GM12878 (cell line): ENCODE data around the gene ENTREP3. TPM values are rescaled to one million over a fixed set of nuclear protein-coding genes. Genes with fewer than 3 reads are reported as not detected.
A peak's percentile ranks its signal among the peaks of the same experiment; 100 is the strongest.
"Not testable (repeated sequence)": the region's sequence is repeated elsewhere in the genome, so short reads cannot be mapped to it uniquely, and the experiment has no call there.

Experiments
- ATAC-seq: fragments of 200-7000 bp; cut with Tn5 transposase; 3 replicates; pipeline ENCODE4 v1.9.1; 2020; ENCODE audit warnings: mild to moderate bottlenecking, moderate library complexity
- BruUV-seq: library from RNA; stranded (reverse); fragments of 400-500 nt; replicated peaks from 2 replicates; lab custom pipeline; 2021; lab: Mats Ljungman, UMichigan
- CTCF ChIA-PET: fragments of 300-600 bp; sonication (Branson Sonifier 250); formaldehyde crosslinking; extraction: SDS; loops from one replicate; lab custom pipeline; 2021; ENCODE audit warnings: inconsistent platforms; lab: Yijun Ruan, JAX
- POLR2A ChIA-PET: fragments of 350-600 bp; formaldehyde crosslinking; extraction: SDS; loops from one replicate; lab custom pipeline; 2021; ENCODE audit warnings: inconsistent platforms; lab: Charles Lee
- RAD21 ChIA-PET: fragments of 300-600 bp; sonication (Branson Sonifier 250); formaldehyde crosslinking; loops from one replicate; lab custom pipeline; 2023; ENCODE audit warnings: antibody characterized with exemption; ENCODE audit not compliant: unreplicated experiment; lab: Charles Lee
- SMC1A ChIA-PET: fragments of 300-600 bp; sonication (Branson Sonifier 250); formaldehyde crosslinking; loops from one replicate; lab custom pipeline; 2023; ENCODE audit not compliant: unreplicated experiment, uncharacterized antibody; lab: Charles Lee
- DNase-seq: peaks from one replicate; pipeline ENCODE4 v3.0.0-alpha.2; 2011; ENCODE audit warnings: low read depth, low spot score
- FAIRE-seq: peaks from 3 replicates; lab custom pipeline; 2011; peaks lifted over from hg19 to GRCh38; lab: Jason Lieb, UNC
- H2AFZ ChIP-seq: 2 replicates; pipeline ENCODE4 v1.6.0; 2011; ENCODE audit warnings: low read depth, low read length, control low read depth; ENCODE audit not compliant: control insufficient read depth
- H3K27ac ChIP-seq: 2 replicates; pipeline ENCODE4 v1.5.1; 2011; ENCODE audit warnings: control low read depth; ENCODE audit not compliant: control insufficient read depth, insufficient read depth
- H3K27me3 ChIP-seq, 2 experiments: replicated peaks in 1 of 2; 2 replicates each; pipeline versions ENCODE4 v1.6.0 to v1.6.1; 2011; ENCODE audit warnings: low read length in 1 of 2; ENCODE audit not compliant: control insufficient read depth in 2 of 2, insufficient read depth in 2 of 2
- H3K36me3 ChIP-seq, 2 experiments: 2 replicates each; pipeline ENCODE4 v1.5.1; 2011; ENCODE audit warnings: low read length in 1 of 2; ENCODE audit not compliant: control insufficient read depth in 2 of 2, insufficient read depth in 2 of 2
- H3K4me1 ChIP-seq: 2 replicates; pipeline ENCODE4 v1.6.1; 2011; ENCODE audit warnings: mild to moderate bottlenecking, low read length, moderate library complexity, mixed read lengths; ENCODE audit not compliant: control insufficient read depth, insufficient read depth
- H3K4me2 ChIP-seq: 2 replicates; pipeline ENCODE4 v1.6.0; 2011; ENCODE audit warnings: control low read depth; ENCODE audit not compliant: control insufficient read depth, insufficient read depth
- H3K4me3 ChIP-seq: fragments of 200-600 bp; sonication (generic); 2 replicates; pipeline ENCODE4 v1.5.1; 2016
- H3K79me2 ChIP-seq: 2 replicates; pipeline ENCODE4 v1.6.0; 2011; ENCODE audit warnings: low read length; ENCODE audit not compliant: control insufficient read depth, insufficient read depth
- H3K9ac ChIP-seq: 2 replicates; pipeline ENCODE4 v1.8.0; 2011; ENCODE audit warnings: low read length, control low read depth, mixed read lengths; ENCODE audit not compliant: control insufficient read depth, insufficient read depth
- H3K9me3 ChIP-seq: replicated peaks from 3 replicates; pipeline ENCODE4 v1.5.1; 2011; ENCODE audit warnings: mild to moderate bottlenecking, low read length; ENCODE audit not compliant: control insufficient read depth, insufficient read depth
- H4K20me1 ChIP-seq: 2 replicates; pipeline ENCODE4 v1.6.0; 2011; ENCODE audit not compliant: control insufficient read depth, insufficient read depth
- RELB ChIP-seq: fragments of 450-650 bp; IDR thresholded peaks from 2 replicates; pipeline ENCODE4 v1.6.1; 2017; ENCODE audit warnings: low read depth, mild to moderate bottlenecking, moderate library complexity
- SKIL ChIP-seq: fragments of 450-650 bp; IDR thresholded peaks from 2 replicates; pipeline ENCODE4 v1.6.1; 2017; ENCODE audit warnings: mild to moderate bottlenecking, low read depth, inconsistent platforms; ENCODE audit not compliant: poor library complexity, severe bottlenecking
- YY1 ChIP-seq: IDR thresholded peaks from 2 replicates; pipeline ENCODE4 v1.6.1; 2011; ENCODE audit warnings: low read depth, mild to moderate bottlenecking, low read length
- WGBS: methylation state at CpG from one replicate; pipeline ENCODE4 v1.1.6; 2016; ENCODE audit warnings: low lambda C conversion rate; ENCODE audit not compliant: insufficient replicate concordance, insufficient coverage; ENCODE audit errors: missing lambda C conversion rate; 5-methylcytosine and 5-hydroxymethylcytosine counted together
- in situ Hi-C: fragments of 300-500 bp; cut with MboI; formaldehyde crosslinking; loops from 9 replicates; pipeline ENCODE4 v1.14.3; 2018; ENCODE audit warnings: mixed read lengths
- intact Hi-C: fragments of 100-400 bp; cut with micrococcal nuclease; formaldehyde crosslinking; loops from one replicate; pipeline ENCODE4 v1.14.2; 2022; ENCODE audit not compliant: unreplicated experiment
- polyA plus RNA-seq, 11 experiments: library from polyadenylated mRNA; depleted of rRNA in 4 of 11; unstranded in 6 of 11; stranded (reverse) in 5 of 11; fragments of >200 nt; fragmentation: Nextera tagmentation in 4 of 11; fragmentation: Illumina TruSeq in 1 of 11; extraction: Ambion mirVana in 4 of 11; extraction: Trizol in 1 of 11; gene quantifications; 1 replicate in 1 of 11; 2 replicates in 10 of 11; pipeline versions ENCODE4 v1.2.1 to v1.2.3, GENCODE V29; 2011 to 2016; ENCODE audit warnings: inconsistent platforms in 2 of 11, missing spikeins in 2 of 11, low read depth in 1 of 11
- total RNA-seq, 4 experiments: library from RNA; depleted of rRNA in 3 of 4; stranded (reverse); fragments of >200 nt in 3 of 4; fragmentation: Illumina TruSeq in 1 of 4; extraction: Trizol in 1 of 4; gene quantifications; 2 replicates each; pipeline versions ENCODE4 v1.2.1 to v1.2.3, GENCODE V29; 2013 to 2021

Gene ENTREP3
- total and polyA plus RNA-seq, 10 of the 15 experiments (the other 5 are each of a cell fraction or from before 2014, with no cell fraction given): 1.7 to 31.8 (median 3.9) TPM

DNA sequence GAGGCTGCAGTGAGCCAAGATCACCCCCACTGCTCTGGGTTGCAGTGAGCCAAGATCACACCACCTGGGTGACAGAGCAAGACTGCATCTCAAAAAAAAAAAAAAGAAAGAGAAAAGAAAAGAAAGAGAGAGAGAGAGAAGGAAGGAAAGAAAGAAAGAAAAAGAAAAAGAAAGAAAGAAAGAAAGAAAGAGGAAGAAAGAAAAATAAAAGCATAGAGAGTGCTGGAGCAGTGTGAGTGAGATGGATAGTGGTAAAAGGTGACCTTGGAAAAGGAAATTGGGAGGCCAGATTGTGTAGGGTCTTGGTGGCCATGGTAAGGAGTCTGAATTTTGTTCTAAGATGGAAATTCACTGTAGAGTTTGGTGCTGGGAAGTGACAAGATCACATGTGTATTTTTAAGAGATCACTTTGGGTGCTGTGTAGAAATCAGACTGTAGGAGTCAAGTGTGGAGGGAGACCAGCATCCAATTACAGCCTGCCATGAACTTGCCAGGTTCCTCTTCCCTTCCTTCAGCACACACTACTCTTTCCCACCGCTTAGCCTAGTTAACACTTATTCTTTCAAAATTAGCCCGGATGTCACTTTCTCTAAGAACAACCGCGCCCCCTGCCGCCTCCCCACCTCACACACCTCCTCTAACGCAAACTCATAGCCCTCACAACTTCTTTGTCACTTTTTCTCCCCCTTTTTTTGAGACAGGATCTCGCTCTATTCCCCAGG, 28.9 kb downstream of the ENTREP3 start (continued):
- peak; percentile 18 for TF ChIP-seq SKIL
- peak; percentile 14; the same call in 1 of the 2 replicates for TF ChIP-seq RELB
- peak; percentile 69 for TF ChIP-seq YY1

DNA sequence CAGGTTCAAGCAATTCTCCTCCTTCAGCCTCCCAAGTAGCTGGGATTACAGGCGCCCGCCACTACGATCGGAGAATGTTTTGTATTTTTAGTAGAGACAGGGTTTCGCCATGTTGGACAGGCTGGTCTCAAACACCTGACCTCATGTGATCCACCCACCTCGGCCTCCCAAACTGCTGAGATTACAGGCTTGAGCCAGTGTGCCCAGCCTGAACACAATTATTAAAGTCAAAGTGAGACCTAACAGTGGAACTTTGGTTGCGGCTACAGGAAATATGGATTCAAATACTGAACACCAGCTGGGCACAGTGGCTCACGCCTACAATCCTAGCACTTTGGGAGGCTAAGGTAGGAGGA, 29.9 kb downstream of the ENTREP3 start:
- FAIRE-seq, H3K36me3 ChIP-seq, ATAC-seq, in situ Hi-C loops, H4K20me1 ChIP-seq, H2AFZ ChIP-seq, BruUV-seq, intact Hi-C loops, H3K27me3 ChIP-seq, H3K9me3 ChIP-seq, DNase-seq: not testable (repeated sequence)
- ChIA-PET POLR2A (interaction anchor here (0.9 to 6.9 kb wide), 5 partner anchors 16 to 98 kb away, joined by 3 to 84 read pairs (median 28); partner anchors contain the start of genes MTX1 and THBS3), SMC1A (interaction anchor here (1.0 to 6.7 kb wide), 8 partner anchors 16 to 311 kb away, joined by 3 to 89 read pairs (median 6); partner anchors contain the start of genes CLK2, MTX1 and THBS3), RAD21 (interaction anchor here (1.0 to 6.5 kb wide), 7 partner anchors 17 to 98 kb away, joined by 3 to 85 read pairs (median 6); partner anchors contain the start of genes MTX1 and THBS3), CTCF (interaction anchor here (0.9 to 7.0 kb wide), 12 partner anchors 14 to 136 kb away, joined by 3 to 154 read pairs (median 10); partner anchors contain the start of genes KRTCAP2, MTX1 and THBS3)
- Histone ChIP-seq H3K9ac (peak overlapping the region; percentile 89; the same call in 1 of the 2 replicates), H3K4me3 (peak overlapping the region; percentile 67; the same call in 1 of the 2 replicates), H3K27ac (peak overlapping the region; percentile 96), H3K4me1 (peaks cover 36% of the 10 kb centered on the region), H3K79me2 (peaks cover 22% of the 10 kb centered on the region), H3K4me2 (peak overlapping the region; percentile 88)
- WGBS: 28% methylated on average over 8 of the region's 8 CpGs
